A549 (cell line): ENCODE data around the gene FAM120B. TPM values are rescaled to one million over a fixed set of nuclear protein-coding genes. Genes with fewer than 3 reads are reported as not detected.

Experiments used
- ATAC-seq, 2 experiments: fragments of 200-7000 bp in 1 of 2; fragments of >200 bp in 1 of 2; cut with Nextera tagmentation in 1 of 2; cut with Tn5 transposase in 1 of 2; 3 replicates each; pipeline versions ENCODE4 v1.8.0 to v1.9.1; 2018 to 2020; ENCODE audit warnings: mild to moderate bottlenecking in 1 of 2, moderate library complexity in 1 of 2
- CTCF ChIA-PET: fragments of 300-600 bp; sonication (Branson Sonifier 250); formaldehyde crosslinking; extraction: SDS; loops from one replicate; lab custom pipeline; 2021; ENCODE audit warnings: antibody characterized with exemption, inconsistent platforms; lab: Yijun Ruan, JAX
- POLR2A ChIA-PET: fragments of 350-600 bp; formaldehyde crosslinking; extraction: SDS; loops from one replicate; lab custom pipeline; 2021; ENCODE audit warnings: antibody characterized with exemption, inconsistent platforms; lab: Yijun Ruan, JAX
- DNase-seq, 2 experiments: peaks; one replicate each; pipeline versions ENCODE4 v3.0.0 to v3.0.0-alpha.2; 2011 to 2016; ENCODE audit warnings: low read depth in 1 of 2, low spot score in 1 of 2
- FAIRE-seq: peaks from 2 replicates; lab custom pipeline; 2011; peaks lifted over from hg19 to GRCh38; lab: Jason Lieb, UNC
- H3K27ac ChIP-seq, 2 experiments: fragments of >200 bp; sonication (Bioruptor Twin); formaldehyde crosslinking; 3 replicates each; pipeline ENCODE4 v1.5.1; 2016 to 2017
- H3K4me1 ChIP-seq: fragments of >200 bp; sonication (Bioruptor Twin); formaldehyde crosslinking; 3 replicates; pipeline ENCODE4 v1.6.1; 2016
- H3K4me2 ChIP-seq: fragments of >200 bp; sonication (Bioruptor Twin); formaldehyde crosslinking; 3 replicates; pipeline ENCODE4 v1.6.1; 2016
- H3K4me3 ChIP-seq: fragments of >200 bp; sonication (Bioruptor Twin); formaldehyde crosslinking; 3 replicates; pipeline ENCODE4 v1.5.1; 2016
- H3K9me3 ChIP-seq: fragments of >200 bp; sonication (Bioruptor Twin); formaldehyde crosslinking; 3 replicates; pipeline ENCODE4 v1.6.1; 2016
- CBX2 ChIP-seq: fragments of 200-600 bp; sonication (generic); IDR thresholded peaks from 2 replicates; pipeline ENCODE4 v1.6.1; 2016; ENCODE audit warnings: low read depth, mild to moderate bottlenecking, borderline replicate concordance
- CBX8 ChIP-seq: fragments of 200-600 bp; sonication (generic); IDR thresholded peaks from 2 replicates; pipeline ENCODE4 v1.6.1; 2016
- EP300 ChIP-seq, 2 experiments: fragments of >200 bp; sonication (Bioruptor Twin); formaldehyde crosslinking; IDR thresholded peaks; 2 replicates in 1 of 2; 3 replicates in 1 of 2; pipeline ENCODE4 v1.6.1; 2016 to 2017
- FOSL2 ChIP-seq, 2 experiments: fragments of 450-650 bp in 1 of 2; fragments of >200 bp in 1 of 2; sonication (Bioruptor Twin) in 1 of 2; formaldehyde crosslinking; IDR thresholded peaks; 2 replicates each; pipeline versions ENCODE4 v1.5.0 to v1.6.1; 2016 to 2020; ENCODE audit warnings: mild to moderate bottlenecking in 1 of 2, moderate library complexity in 1 of 2
- HOXA7 ChIP-seq: fragments of 250-450 bp; sonication (Bioruptor Pico); IDR thresholded peaks from 2 replicates; pipeline ENCODE4 v1.5.0; 2020; ENCODE audit warnings: mild to moderate bottlenecking, moderate library complexity
- JUN ChIP-seq, 2 experiments: fragments of >200 bp; sonication (Bioruptor Twin); formaldehyde crosslinking; IDR thresholded peaks; 2 replicates in 1 of 2; 3 replicates in 1 of 2; pipeline ENCODE4 v1.6.1; 2016 to 2017
- MAFK ChIP-seq: fragments of 450-650 bp; IDR thresholded peaks from 2 replicates; pipeline ENCODE4 v1.6.1; 2014; ENCODE audit not compliant: partially characterized antibody
- NFE2L2 ChIP-seq: fragments of 150-350 bp; conservative IDR thresholded peaks from 2 replicates; pipeline ENCODE4 v1.6.1; 2014; ENCODE audit warnings: low read length
- NPAS2 ChIP-seq: fragments of 250-450 bp; sonication (Bioruptor Pico); IDR thresholded peaks from 2 replicates; pipeline ENCODE4 v1.8.0; 2022; ENCODE audit warnings: mild to moderate bottlenecking, moderate library complexity, borderline replicate concordance
- POLR2AphosphoS2 ChIP-seq: conservative IDR thresholded peaks from 2 replicates; pipeline ENCODE4 v1.6.1; 2012; ENCODE audit warnings: low read length, improper control_type of control experiment, inconsistent platforms
- REST ChIP-seq: fragments of 200-600 bp; sonication (generic); IDR thresholded peaks from 2 replicates; pipeline ENCODE4 v1.6.1; 2016; ENCODE audit warnings: antibody characterized with exemption, mild to moderate bottlenecking, moderate library complexity
- USF2 ChIP-seq: fragments of 450-650 bp; IDR thresholded peaks from 2 replicates; pipeline ENCODE4 v1.6.1; 2014; ENCODE audit warnings: antibody characterized with exemption
- WGBS: methylation state at CpG from one replicate; pipeline ENCODE4 v1.1.6; 2017; ENCODE audit errors: missing lambda C conversion rate; 5-methylcytosine and 5-hydroxymethylcytosine counted together
- polyA plus RNA-seq, 4 experiments: library from polyadenylated mRNA; depleted of rRNA in 3 of 4; stranded (reverse); fragments of >200 nt; fragmentation: RNase III in 1 of 4; extraction: RNeasy Plus Mini Kit Qiagen cat#74134 plus additional on column Dnase treatment in 1 of 4; gene quantifications; 2 replicates in 3 of 4; 3 replicates in 1 of 4; pipeline ENCODE4 v1.2.3, GENCODE V29; 2011 to 2017
- TF ChIP-seq, protein P1 (sequence below): IDR thresholded peaks from 2 replicates; pipeline ENCODE4 v1.6.1; 2012
- TF ChIP-seq, protein P2 (sequence below): fragments of 250-450 bp; sonication (Bioruptor Pico); IDR thresholded peaks from 2 replicates; pipeline ENCODE4 v1.5.0; 2021; ENCODE audit warnings: mild to moderate bottlenecking, moderate library complexity, borderline replicate concordance

The FAM120B gene
- polyA plus RNA-seq, 2 of the 4 experiments (the other 2 are of a cell fraction): 7.0 to 7.7 TPM

GRCh38 chr6:170345662-170346061 lies 39.1 kb downstream of the FAM120B start (continued):
- TF ChIP-seq REST (no peak), CBX8 (no peak), HOXA7 (no peak)

DNA sequence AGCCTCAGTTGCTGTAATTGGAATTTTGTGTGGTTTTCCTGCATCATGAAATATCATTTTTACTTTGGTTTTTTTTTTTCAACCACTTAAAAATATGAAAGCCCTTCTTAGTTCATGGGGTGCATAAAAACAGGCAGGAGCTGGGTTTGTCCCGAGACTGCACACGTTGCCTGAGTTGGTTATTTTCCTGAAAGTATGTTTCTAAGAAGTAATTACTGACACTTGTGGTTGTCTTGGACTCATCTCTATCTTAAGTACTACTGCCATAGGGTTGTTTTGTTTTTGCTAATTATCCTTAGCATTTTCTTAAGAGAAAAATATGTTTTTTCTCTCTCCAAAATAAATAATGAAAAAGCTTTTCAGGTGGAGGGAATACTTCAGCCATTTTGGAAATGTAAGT lies 40.1 kb downstream of the FAM120B start:
- no peak for FAIRE-seq
- TF ChIP-seq CBX8 (no peak), NPAS2 (no peak), FOSL2 (IDR thresholded peaks at IDR 0.05) (no peak), FOSL2 (CRISPR knock-in tag; IDR thresholded peaks at IDR 0.05) (no peak), JUN (IDR thresholded peaks at IDR 0.05) (no peak), EP300 (IDR thresholded peaks at IDR 0.05) (no peak), MAFK (no peak)
- TF ChIP-seq, protein P1, sequence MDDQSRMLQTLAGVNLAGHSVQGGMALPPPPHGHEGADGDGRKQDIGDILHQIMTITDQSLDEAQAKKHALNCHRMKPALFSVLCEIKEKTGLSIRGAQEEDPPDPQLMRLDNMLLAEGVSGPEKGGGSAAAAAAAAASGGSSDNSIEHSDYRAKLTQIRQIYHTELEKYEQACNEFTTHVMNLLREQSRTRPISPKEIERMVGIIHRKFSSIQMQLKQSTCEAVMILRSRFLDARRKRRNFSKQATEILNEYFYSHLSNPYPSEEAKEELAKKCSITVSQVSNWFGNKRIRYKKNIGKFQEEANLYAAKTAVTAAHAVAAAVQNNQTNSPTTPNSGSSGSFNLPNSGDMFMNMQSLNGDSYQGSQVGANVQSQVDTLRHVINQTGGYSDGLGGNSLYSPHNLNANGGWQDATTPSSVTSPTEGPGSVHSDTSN: no peak
- TF ChIP-seq, all 56 proteins: peak for 0
- ATAC-seq: no peak
- 100% methylated on average over 2 of the region's 2 CpGs for WGBS
- Histone ChIP-seq H3K4me3 (no peak overlapping the region), H3K9me3 (peaks cover 10% of the 10 kb centered on the region), H3K27ac (no peak overlapping the region), H3K4me1 (peaks cover 22% of the 10 kb centered on the region), H3K4me2 (no peak overlapping the region)
- DNase-seq: no peak
- ChIA-PET CTCF (no interaction called here), POLR2A (no interaction called here)

GRCh38 chr6:170347091-170347490 lies 40.5 kb downstream of the FAM120B start:
- ATAC-seq: no peak
- H3K4me3 ChIP-seq: no peak overlapping the region
- no peak overlapping the region for H3K27ac ChIP-seq
- TF ChIP-seq USF2 (no peak), REST (no peak), POLR2AphosphoS2 (no peak), EP300 (IDR thresholded peaks at IDR 0.05) (no peak), CBX2 (no peak), NFE2L2 (no peak)
- TF ChIP-seq, protein P2, sequence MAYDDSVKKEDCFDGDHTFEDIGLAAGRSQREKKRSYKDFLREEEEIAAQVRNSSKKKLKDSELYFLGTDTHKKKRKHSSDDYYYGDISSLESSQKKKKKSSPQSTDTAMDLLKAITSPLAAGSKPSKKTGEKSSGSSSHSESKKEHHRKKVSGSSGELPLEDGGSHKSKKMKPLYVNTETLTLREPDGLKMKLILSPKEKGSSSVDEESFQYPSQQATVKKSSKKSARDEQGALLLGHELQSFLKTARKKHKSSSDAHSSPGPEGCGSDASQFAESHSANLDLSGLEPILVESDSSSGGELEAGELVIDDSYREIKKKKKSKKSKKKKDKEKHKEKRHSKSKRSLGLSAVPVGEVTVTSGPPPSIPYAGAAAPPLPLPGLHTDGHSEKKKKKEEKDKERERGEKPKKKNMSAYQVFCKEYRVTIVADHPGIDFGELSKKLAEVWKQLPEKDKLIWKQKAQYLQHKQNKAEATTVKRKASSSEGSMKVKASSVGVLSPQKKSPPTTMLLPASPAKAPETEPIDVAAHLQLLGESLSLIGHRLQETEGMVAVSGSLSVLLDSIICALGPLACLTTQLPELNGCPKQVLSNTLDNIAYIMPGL (CRISPR knock-in tag): no peak
- TF ChIP-seq, all 56 proteins: peak for 0
- Histone ChIP-seq H3K9me3 (peaks cover 14% of the 10 kb centered on the region), H3K4me1 (peaks cover 22% of the 10 kb centered on the region), H3K4me2 (no peak overlapping the region)
- 60% methylated on average over 4 of the region's 4 CpGs for WGBS
- FAIRE-seq: no peak
- ChIA-PET CTCF (no interaction called here), POLR2A (no interaction called here)
- no peak for DNase-seq
